PC-3 (cell line): ENCODE measurements around the gene CD6.

Source experiments
- CTCF ChIP-seq: fragments of 300-600 bp; sonication (generic); conservative IDR thresholded peaks from 2 replicates; pipeline ENCODE4 v1.5.1; 2017; ENCODE audit warnings: antibody characterized with exemption, low read depth, mild to moderate bottlenecking, low read length
- EZH2 ChIP-seq: fragments of 300-600 bp; sonication (generic); IDR thresholded peaks from one replicate; pipeline ENCODE4 v1.6.1; 2017; ENCODE audit warnings: antibody characterized with exemption, mild to moderate bottlenecking, low read length; ENCODE audit not compliant: unreplicated experiment
- EZH2phosphoT487 ChIP-seq: fragments of 300-600 bp; sonication (generic); IDR thresholded peaks from 2 replicates; pipeline ENCODE4 v1.6.1; 2018; ENCODE audit warnings: mild to moderate bottlenecking, antibody characterized with exemption, low read length, borderline replicate concordance

GRCh38 chr11:60926500-60926899, 45.0 kb upstream of the CD6 start:
- TF ChIP-seq CTCF (no peak), EZH2 (no peak), EZH2phosphoT487 (no peak)
